Measurements from ENCODE around the gene DHRS13.

Gene DHRS13

GRCh38 chr17:28944862-28945741 is 42.2 kb upstream of the DHRS13 start:
- Histone ChIP-seq H3K9me3 (ENCODE audit: insufficient read depth, low read length, severe bottlenecking) (no peaks in the 10 kb centered on the region), H3K4me3 (ENCODE audit: low read depth in 1 of 2, low read length in 2 of 2) (no peak overlapping the region), H3K27ac (ENCODE audit: low read length) (no peak overlapping the region), H2AFZ (ENCODE audit: low read depth, low read length) (no peak overlapping the region), H3K27me3 (ENCODE audit: insufficient read depth, low read length, poor library complexity) (no peaks in the 10 kb centered on the region), H3K4me2 (ENCODE audit: insufficient read depth, low read length) (peak overlapping the region; percentile 4; the same call in 1 of the 2 replicates), H3K9ac (ENCODE audit: low read depth, low read length) (no peak overlapping the region), H3K79me2 (ENCODE audit: insufficient read depth, low read length) (peaks cover 100% of the 10 kb centered on the region), H3K4me1 (ENCODE audit: insufficient read depth, low read length) (peaks cover 29% of the 10 kb centered on the region), H4K20me1 (ENCODE audit: insufficient read depth, low read length) (peaks cover 81% of the 10 kb centered on the region), H3K36me3 (ENCODE audit: insufficient read depth, low read length) (peaks cover 83% of the 10 kb centered on the region)
- no peak for TF ChIP-seq EZH2 (IDR thresholded peaks at IDR 0.05; ENCODE audit: borderline replicate concordance, low read depth, low read length, severe bottlenecking)
- no peak for TF ChIP-seq CTCF (IDR thresholded peaks at IDR 0.05; ENCODE audit: borderline replicate concordance, extremely low read depth, low read length, poor library complexity, severe bottlenecking)
- ATAC-seq (ENCODE audit: insufficient read depth, low read depth), result no peak
- no peak for DNase-seq

DNA sequence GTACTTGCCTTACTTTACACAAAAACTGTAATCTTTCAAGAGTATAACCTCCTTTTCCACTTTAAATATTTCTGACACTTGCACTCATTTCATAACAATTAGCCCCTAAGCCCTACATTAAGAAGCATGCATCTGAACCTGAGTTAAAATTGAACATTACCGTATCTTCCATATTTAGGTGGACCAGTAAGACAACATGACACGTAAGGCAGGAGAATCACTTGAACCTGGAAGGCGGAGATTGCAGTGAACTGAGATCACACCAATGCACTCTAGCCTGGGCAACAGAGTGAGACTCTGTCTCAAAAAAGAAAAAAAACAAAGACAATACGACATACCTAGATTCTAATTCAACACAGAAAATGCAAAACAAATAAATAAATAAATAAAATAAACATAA is 41.5 kb upstream of the DHRS13 start:
- Histone ChIP-seq H3K4me3 (ENCODE audit: low read depth in 1 of 2, low read length in 2 of 2) (no peak overlapping the region), H3K27ac (ENCODE audit: low read length) (no peak overlapping the region), H3K4me2 (ENCODE audit: insufficient read depth, low read length) (no peak overlapping the region), H2AFZ (ENCODE audit: low read depth, low read length) (no peak overlapping the region), H4K20me1 (ENCODE audit: insufficient read depth, low read length) (peaks cover 86% of the 10 kb centered on the region), H3K27me3 (ENCODE audit: insufficient read depth, low read length, poor library complexity) (no peaks in the 10 kb centered on the region), H3K79me2 (ENCODE audit: insufficient read depth, low read length) (peaks cover 100% of the 10 kb centered on the region), H3K9me3 (ENCODE audit: insufficient read depth, low read length, severe bottlenecking) (no peaks in the 10 kb centered on the region), H3K4me1 (ENCODE audit: insufficient read depth, low read length) (peaks cover 29% of the 10 kb centered on the region), H3K36me3 (ENCODE audit: insufficient read depth, low read length) (peaks cover 79% of the 10 kb centered on the region), H3K9ac (ENCODE audit: low read depth, low read length) (no peak overlapping the region)
- ATAC-seq (ENCODE audit: insufficient read depth, low read depth) (no peak), DNase-seq (no peak)
- TF ChIP-seq CTCF (IDR thresholded peaks at IDR 0.05; ENCODE audit: borderline replicate concordance, extremely low read depth, low read length, poor library complexity, severe bottlenecking) (no peak), EZH2 (IDR thresholded peaks at IDR 0.05; ENCODE audit: borderline replicate concordance, low read depth, low read length, severe bottlenecking) (no peak)

DNA sequence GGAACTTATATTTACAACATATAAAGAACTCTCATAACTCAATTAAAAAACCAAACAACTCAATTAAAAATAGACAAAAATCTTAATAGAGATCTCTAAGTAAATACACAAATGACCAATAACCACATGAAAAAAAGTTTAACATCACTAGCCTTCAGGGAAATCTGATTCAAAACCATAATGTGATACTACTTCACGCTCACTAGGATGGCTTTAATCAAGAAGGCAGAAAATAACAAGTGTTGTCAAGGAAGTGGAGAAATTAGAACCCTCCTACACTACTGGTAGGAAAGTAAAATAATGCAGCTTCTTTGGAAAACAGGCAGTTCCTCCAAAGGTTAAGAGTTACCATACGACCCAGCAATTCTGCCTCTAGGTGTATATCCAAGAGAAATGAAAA is 40.0 kb upstream of the DHRS13 start:
- H3K9me3 ChIP-seq (ENCODE audit: insufficient read depth, low read length, severe bottlenecking), result no peaks in the 10 kb centered on the region
- ATAC-seq (ENCODE audit: insufficient read depth, low read depth) (no peak), DNase-seq (no peak)
- peaks cover 100% of the 10 kb centered on the region for H3K79me2 ChIP-seq (ENCODE audit: insufficient read depth, low read length)
- no peak overlapping the region for H2AFZ ChIP-seq (ENCODE audit: low read depth, low read length)
- peaks cover 18% of the 10 kb centered on the region for H3K4me1 ChIP-seq (ENCODE audit: insufficient read depth, low read length)
- H4K20me1 ChIP-seq (ENCODE audit: insufficient read depth, low read length), result peaks cover 86% of the 10 kb centered on the region
- no peak overlapping the region for H3K9ac ChIP-seq (ENCODE audit: low read depth, low read length)
- H3K4me2 ChIP-seq (ENCODE audit: insufficient read depth, low read length), result no peak overlapping the region
- H3K27ac ChIP-seq (ENCODE audit: low read length), result no peak overlapping the region
- no peak overlapping the region for H3K4me3 ChIP-seq (ENCODE audit: low read depth in 1 of 2, low read length in 2 of 2)
- TF ChIP-seq CTCF (IDR thresholded peaks at IDR 0.05; ENCODE audit: borderline replicate concordance, extremely low read depth, low read length, poor library complexity, severe bottlenecking), result no peak
- no peak for TF ChIP-seq EZH2 (IDR thresholded peaks at IDR 0.05; ENCODE audit: borderline replicate concordance, low read depth, low read length, severe bottlenecking)
- peaks cover 76% of the 10 kb centered on the region for H3K36me3 ChIP-seq (ENCODE audit: insufficient read depth, low read length)
- H3K27me3 ChIP-seq (ENCODE audit: insufficient read depth, low read length, poor library complexity), result no peaks in the 10 kb centered on the region

Data from DND-41 (cell line).